ENCODE results near the gene TFDP2.
"Not testable (repeated sequence)": the region's sequence is repeated elsewhere in the genome, so short reads cannot be mapped to it uniquely, and the experiment has no call there.

The TFDP2 gene

GRCh38 chr3:142075656-142076055 lies 73.7 kb downstream of the TFDP2 start:
- not testable (repeated sequence) for H3K36me3 ChIP-seq (ENCODE audit: control insufficient read depth, insufficient read depth, low read length); H3K9me3 ChIP-seq (ENCODE audit: control insufficient read depth, low read length); H3K4me1 ChIP-seq (ENCODE audit: control insufficient read depth, insufficient read depth, low read length); H3K4me3 ChIP-seq (ENCODE audit: insufficient read depth, low read depth, low read length); H3K27me3 ChIP-seq (ENCODE audit: control insufficient read depth, insufficient read depth, low read length, poor library complexity, severe bottlenecking); H3K27ac ChIP-seq (ENCODE audit: insufficient read depth, low read depth, low read length, poor library complexity, severe bottlenecking)
- 81 to 94% methylated on average over 4 of the region's 4 CpGs for WGBS, 2 experiments

GRCh38 chr3:142072816-142073215 lies 76.5 kb downstream of the TFDP2 start:
- Histone ChIP-seq H3K36me3 (ENCODE audit: control insufficient read depth, insufficient read depth, low read length) (no peaks in the 10 kb centered on the region), H3K4me3 (ENCODE audit: insufficient read depth, low read depth, low read length) (no peak overlapping the region), H3K27me3 (ENCODE audit: control insufficient read depth, insufficient read depth, low read length, poor library complexity, severe bottlenecking) (no peaks in the 10 kb centered on the region), H3K4me1 (ENCODE audit: control insufficient read depth, insufficient read depth, low read length) (no peaks in the 10 kb centered on the region), H3K27ac (ENCODE audit: insufficient read depth, low read depth, low read length, poor library complexity, severe bottlenecking) (no peak overlapping the region), H3K9me3 (ENCODE audit: control insufficient read depth, low read length) (no peaks in the 10 kb centered on the region)
- 89 to 97% methylated on average over 3 of the region's 3 CpGs for WGBS, 2 experiments

DNA sequence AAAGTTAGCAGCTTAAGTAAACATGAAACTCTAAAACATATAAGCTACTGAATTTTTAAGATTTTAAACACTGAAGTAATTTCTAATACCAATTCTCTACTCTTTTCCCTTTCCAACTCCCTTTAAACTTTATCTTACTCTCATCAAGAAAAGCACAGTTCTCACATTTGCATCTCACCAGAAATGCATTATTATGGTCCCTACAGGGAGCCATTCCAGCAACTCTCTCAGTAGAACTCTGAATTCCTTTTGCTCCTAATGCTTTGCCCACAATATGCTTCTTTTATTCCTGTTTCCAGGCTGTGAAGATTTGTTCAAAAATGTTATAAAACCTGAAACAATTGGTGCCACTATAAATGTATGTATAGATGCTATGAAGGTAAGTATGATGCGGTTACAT lies 83.4 kb downstream of the TFDP2 start:
- 83% methylated on average over 1 of the region's 1 CpG; no CpG with 5 or more reads in 1 of the 2 experiments for WGBS, 2 experiments
- Histone ChIP-seq H3K27ac (ENCODE audit: insufficient read depth, low read depth, low read length, poor library complexity, severe bottlenecking) (no peak overlapping the region), H3K4me1 (ENCODE audit: control insufficient read depth, insufficient read depth, low read length) (peaks cover 11% of the 10 kb centered on the region)

DNA sequence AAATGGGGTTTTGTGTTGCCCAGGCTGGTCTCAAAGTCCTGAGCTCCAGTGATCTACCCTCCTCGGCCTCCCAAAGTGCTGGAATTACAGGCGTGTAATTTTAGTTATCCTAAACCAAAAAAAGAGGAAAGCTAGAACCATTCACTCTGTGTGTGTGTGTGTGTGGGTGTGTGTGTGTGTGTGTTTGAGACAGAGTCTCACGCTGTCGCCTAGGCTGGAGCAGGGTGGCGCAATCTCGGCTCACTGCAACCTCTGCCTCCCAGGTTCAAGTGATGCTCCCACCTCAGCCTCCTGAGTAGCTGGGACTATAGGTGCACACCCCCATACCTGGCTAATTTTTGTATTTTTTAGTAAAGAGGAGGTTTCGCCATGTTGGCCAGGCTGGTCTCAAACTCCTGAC lies 84.0 kb downstream of the TFDP2 start:
- WGBS, 2 experiments, result 69 to 77% methylated on average over 7 of the region's 7 CpGs
- Histone ChIP-seq H3K27me3 (ENCODE audit: control insufficient read depth, insufficient read depth, low read length, poor library complexity, severe bottlenecking) (no peaks in the 10 kb centered on the region), H3K4me3 (ENCODE audit: insufficient read depth, low read depth, low read length) (no peak overlapping the region), H3K4me1 (ENCODE audit: control insufficient read depth, insufficient read depth, low read length) (peaks cover 11% of the 10 kb centered on the region), H3K9me3 (ENCODE audit: control insufficient read depth, low read length) (no peaks in the 10 kb centered on the region), H3K27ac (ENCODE audit: insufficient read depth, low read depth, low read length, poor library complexity, severe bottlenecking) (no peak overlapping the region), H3K36me3 (ENCODE audit: control insufficient read depth, insufficient read depth, low read length) (no peaks in the 10 kb centered on the region)

More for the DNA sequence above, 83.4 kb downstream of the TFDP2 start:
- H3K36me3 ChIP-seq (ENCODE audit: control insufficient read depth, insufficient read depth, low read length), result no peaks in the 10 kb centered on the region
- no peaks in the 10 kb centered on the region for H3K27me3 ChIP-seq (ENCODE audit: control insufficient read depth, insufficient read depth, low read length, poor library complexity, severe bottlenecking)
- no peak overlapping the region for H3K4me3 ChIP-seq (ENCODE audit: insufficient read depth, low read depth, low read length)
- no peaks in the 10 kb centered on the region for H3K9me3 ChIP-seq (ENCODE audit: control insufficient read depth, low read length)

- H3K9me3 ChIP-seq (ENCODE audit: control insufficient read depth, low read length), result no peaks in the 10 kb centered on the region
- no peak overlapping the region for H3K4me3 ChIP-seq (ENCODE audit: insufficient read depth, low read depth, low read length)
- no peaks in the 10 kb centered on the region for H3K36me3 ChIP-seq (ENCODE audit: control insufficient read depth, insufficient read depth, low read length)
- no peak overlapping the region for H3K27ac ChIP-seq (ENCODE audit: insufficient read depth, low read depth, low read length, poor library complexity, severe bottlenecking)
- no peaks in the 10 kb centered on the region for H3K27me3 ChIP-seq (ENCODE audit: control insufficient read depth, insufficient read depth, low read length, poor library complexity, severe bottlenecking)
- H3K4me1 ChIP-seq (ENCODE audit: control insufficient read depth, insufficient read depth, low read length), result peaks cover 11% of the 10 kb centered on the region
- 50 to 63% methylated on average over 1 to 3 of the region's 3 CpGs for WGBS, 2 experiments
These were observed 84.9 kb downstream of the TFDP2 start for GRCh38 chr3:142064454-142064853.

DNA sequence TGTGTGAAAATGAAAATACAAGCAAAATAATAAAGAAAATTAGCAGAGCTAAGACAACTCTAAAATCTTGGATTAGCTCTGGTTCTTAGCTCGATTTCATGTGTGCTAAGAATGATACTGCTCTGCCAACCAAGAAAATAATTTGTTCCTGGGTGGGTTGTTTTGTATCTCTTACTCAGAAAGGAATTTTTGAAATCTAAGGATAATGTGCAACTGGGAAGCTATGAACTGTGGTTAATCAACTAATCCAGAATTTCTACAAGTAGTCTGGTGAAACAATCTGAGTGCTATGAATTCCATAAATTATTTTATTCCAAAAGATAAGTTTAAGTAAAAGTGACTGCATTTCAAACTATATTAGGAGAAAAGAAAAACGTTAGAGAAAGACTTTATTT lies 92.0 kb downstream of the TFDP2 start:
- H3K27me3 ChIP-seq (ENCODE audit: control insufficient read depth, insufficient read depth, low read length, poor library complexity, severe bottlenecking), result no peaks in the 10 kb centered on the region
- H3K27ac ChIP-seq (ENCODE audit: insufficient read depth, low read depth, low read length, poor library complexity, severe bottlenecking), result no peak overlapping the region
- WGBS, 2 experiments, result 87 to 88% methylated on average over 1 to 2 of the region's 2 CpGs
- no peaks in the 10 kb centered on the region for H3K4me1 ChIP-seq (ENCODE audit: control insufficient read depth, insufficient read depth, low read length)
- no peaks in the 10 kb centered on the region for H3K9me3 ChIP-seq (ENCODE audit: control insufficient read depth, low read length)
- no peak overlapping the region for H3K4me3 ChIP-seq (ENCODE audit: insufficient read depth, low read depth, low read length)
- H3K36me3 ChIP-seq (ENCODE audit: control insufficient read depth, insufficient read depth, low read length), result no peaks in the 10 kb centered on the region

DNA sequence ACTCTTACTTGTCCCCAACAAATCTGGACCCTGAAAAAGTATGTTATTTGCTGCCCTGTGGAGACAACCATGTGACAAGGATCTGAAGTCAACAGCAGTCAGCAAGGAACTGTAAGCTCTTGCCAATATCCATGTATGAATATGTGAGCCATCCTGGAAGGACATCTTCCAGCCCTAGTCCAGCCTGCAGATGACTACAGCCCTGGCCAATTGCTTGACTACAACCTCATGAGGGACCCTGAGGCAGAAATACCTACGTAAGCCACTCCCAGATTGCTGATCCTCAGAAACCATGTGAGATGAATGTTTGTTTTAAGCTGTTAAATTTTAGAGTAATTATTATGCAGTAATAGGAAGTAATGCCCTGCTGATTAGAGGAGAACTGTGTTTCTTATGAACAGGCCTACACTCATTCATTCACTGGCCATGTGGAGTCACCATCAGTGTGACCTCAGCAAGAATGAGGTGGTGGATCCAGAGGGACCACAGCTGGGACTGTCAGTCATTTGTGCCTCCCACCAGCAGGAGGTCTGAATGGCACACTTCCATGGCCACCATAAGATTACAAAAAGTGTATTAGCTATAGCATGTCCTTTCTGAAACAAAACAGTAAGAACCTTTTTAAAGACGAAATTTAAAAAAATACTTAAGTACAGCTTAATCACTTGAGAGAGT lies 92.6 kb downstream of the TFDP2 start:
- no peaks in the 10 kb centered on the region for H3K4me1 ChIP-seq (ENCODE audit: control insufficient read depth, insufficient read depth, low read length)
- WGBS, 2 experiments, result 90 to 98% methylated on average over 1 to 2 of the region's 2 CpGs
- no peak overlapping the region for H3K27ac ChIP-seq (ENCODE audit: insufficient read depth, low read depth, low read length, poor library complexity, severe bottlenecking)
- no peak overlapping the region for H3K4me3 ChIP-seq (ENCODE audit: insufficient read depth, low read depth, low read length)
- H3K27me3 ChIP-seq (ENCODE audit: control insufficient read depth, insufficient read depth, low read length, poor library complexity, severe bottlenecking), result no peaks in the 10 kb centered on the region
- no peaks in the 10 kb centered on the region for H3K9me3 ChIP-seq (ENCODE audit: control insufficient read depth, low read length)
- H3K36me3 ChIP-seq (ENCODE audit: control insufficient read depth, insufficient read depth, low read length), result no peaks in the 10 kb centered on the region

GRCh38 chr3:142053835-142054234 lies 95.5 kb downstream of the TFDP2 start:
- Histone ChIP-seq H3K27me3 (ENCODE audit: control insufficient read depth, insufficient read depth, low read length, poor library complexity, severe bottlenecking) (no peaks in the 10 kb centered on the region), H3K4me3 (ENCODE audit: insufficient read depth, low read depth, low read length) (no peak overlapping the region), H3K36me3 (ENCODE audit: control insufficient read depth, insufficient read depth, low read length) (no peaks in the 10 kb centered on the region), H3K9me3 (ENCODE audit: control insufficient read depth, low read length) (no peaks in the 10 kb centered on the region), H3K27ac (ENCODE audit: insufficient read depth, low read depth, low read length, poor library complexity, severe bottlenecking) (no peak overlapping the region), H3K4me1 (ENCODE audit: control insufficient read depth, insufficient read depth, low read length) (no peaks in the 10 kb centered on the region)
- WGBS, 2 experiments, result 83 to 86% methylated on average over 1 of the region's 1 CpG

GRCh38 chr3:142053244-142053643 lies 96.1 kb downstream of the TFDP2 start:
- Histone ChIP-seq H3K27ac (ENCODE audit: insufficient read depth, low read depth, low read length, poor library complexity, severe bottlenecking) (no peak overlapping the region), H3K9me3 (ENCODE audit: control insufficient read depth, low read length) (no peaks in the 10 kb centered on the region), H3K4me3 (ENCODE audit: insufficient read depth, low read depth, low read length) (no peak overlapping the region), H3K27me3 (ENCODE audit: control insufficient read depth, insufficient read depth, low read length, poor library complexity, severe bottlenecking) (no peaks in the 10 kb centered on the region), H3K36me3 (ENCODE audit: control insufficient read depth, insufficient read depth, low read length) (no peaks in the 10 kb centered on the region), H3K4me1 (ENCODE audit: control insufficient read depth, insufficient read depth, low read length) (no peaks in the 10 kb centered on the region)
- WGBS, 2 experiments, result 95% methylated on average over 2 of the region's 2 CpGs

DNA sequence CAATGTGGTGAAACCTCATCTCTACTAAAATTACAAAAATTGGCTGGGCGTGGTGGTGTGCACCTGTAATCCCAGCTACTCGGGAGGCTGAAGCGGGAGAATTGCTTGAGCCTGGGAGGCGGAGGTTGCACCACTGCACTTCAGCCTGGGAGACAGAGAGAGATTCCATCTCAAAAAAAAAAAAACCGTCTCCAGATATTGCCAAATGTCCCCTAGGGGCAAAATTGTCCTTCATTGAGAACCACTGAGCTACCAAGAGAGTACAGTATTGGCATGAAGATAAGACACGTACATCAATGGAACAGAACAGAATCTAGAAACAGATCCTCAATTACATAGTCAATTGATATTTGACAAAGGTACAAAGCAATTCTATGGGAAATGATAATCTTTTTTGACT lies 98.0 kb downstream of the TFDP2 start:
- WGBS, 2 experiments, result 95% methylated on average over 6 of the region's 6 CpGs
- no peak overlapping the region for H3K4me3 ChIP-seq (ENCODE audit: insufficient read depth, low read depth, low read length)
- H3K36me3 ChIP-seq (ENCODE audit: control insufficient read depth, insufficient read depth, low read length), result no peaks in the 10 kb centered on the region
- H3K4me1 ChIP-seq (ENCODE audit: control insufficient read depth, insufficient read depth, low read length), result no peaks in the 10 kb centered on the region
- no peak overlapping the region for H3K27ac ChIP-seq (ENCODE audit: insufficient read depth, low read depth, low read length, poor library complexity, severe bottlenecking)
- H3K9me3 ChIP-seq (ENCODE audit: control insufficient read depth, low read length), result no peaks in the 10 kb centered on the region
- no peaks in the 10 kb centered on the region for H3K27me3 ChIP-seq (ENCODE audit: control insufficient read depth, insufficient read depth, low read length, poor library complexity, severe bottlenecking)

- 75 to 80% methylated on average over 1 of the region's 1 CpG for WGBS, 2 experiments
- no peak overlapping the region for H3K27ac ChIP-seq (ENCODE audit: insufficient read depth, low read depth, low read length, poor library complexity, severe bottlenecking)
These were observed 102.3 kb downstream of the TFDP2 start for GRCh38 chr3:142047021-142047369.

More at GRCh38 chr3:142047021-142047369, 102.3 kb downstream of the TFDP2 start:
- Histone ChIP-seq H3K27me3 (ENCODE audit: control insufficient read depth, insufficient read depth, low read length, poor library complexity, severe bottlenecking) (no peaks in the 10 kb centered on the region), H3K36me3 (ENCODE audit: control insufficient read depth, insufficient read depth, low read length) (no peaks in the 10 kb centered on the region), H3K9me3 (ENCODE audit: control insufficient read depth, low read length) (no peaks in the 10 kb centered on the region), H3K4me1 (ENCODE audit: control insufficient read depth, insufficient read depth, low read length) (no peaks in the 10 kb centered on the region), H3K4me3 (ENCODE audit: insufficient read depth, low read depth, low read length) (no peak overlapping the region)

Measured in ectodermal cell (in vitro differentiated cells).